Neural cell (in vitro differentiated cells): ENCODE data around the gene S100PBP.
A peak's percentile ranks its signal among the peaks of the same experiment; 100 is the strongest.

Source experiments
- CTCF ChIP-seq: fragments of 450-650 bp; IDR thresholded peaks from 2 replicates; pipeline ENCODE4 v1.5.1; 2014; ENCODE audit warnings: antibody characterized with exemption, mild to moderate bottlenecking, moderate library complexity; ENCODE audit not compliant: poor library complexity, severe bottlenecking
- EZH2 ChIP-seq: fragments of 200-600, 300-800 bp; shearing (Covaris generic), sonication (generic); IDR thresholded peaks from 2 replicates; pipeline ENCODE4 v1.6.1; 2014; ENCODE audit warnings: antibody characterized with exemption, low read length, borderline replicate concordance, mild to moderate bottlenecking; ENCODE audit not compliant: insufficient read depth, poor library complexity, severe bottlenecking
- REST ChIP-seq: IDR thresholded peaks from 2 replicates; pipeline ENCODE4 v1.6.1; 2012; ENCODE audit warnings: borderline replicate concordance
- TAF1 ChIP-seq: IDR thresholded peaks from 2 replicates; pipeline ENCODE4 v1.6.1; 2012; ENCODE audit warnings: low read depth

- no peak for TF ChIP-seq CTCF
- TF ChIP-seq TAF1 = peak; percentile 94
- no peak for TF ChIP-seq REST
- no peak for TF ChIP-seq EZH2
Observed at GRCh38 chr1:32817159-32817814, at the start of gene S100PBP, which contains the start of gene YARS1.
